HG02852 (cell line): ENCODE data around the gene DYNC2H1.
"Not testable (repeated sequence)": the region's sequence is repeated elsewhere in the genome, so short reads cannot be mapped to it uniquely, and the experiment has no call there.

Experiments used
- ATAC-seq: cut with Tn5 transposase; IDR thresholded peaks from one replicate; pipeline ENCODE4 v1.9.1; 2021; ENCODE audit warnings: mild to moderate bottlenecking, moderate library complexity; ENCODE audit not compliant: unreplicated experiment

DYNC2H1 gene

DNA sequence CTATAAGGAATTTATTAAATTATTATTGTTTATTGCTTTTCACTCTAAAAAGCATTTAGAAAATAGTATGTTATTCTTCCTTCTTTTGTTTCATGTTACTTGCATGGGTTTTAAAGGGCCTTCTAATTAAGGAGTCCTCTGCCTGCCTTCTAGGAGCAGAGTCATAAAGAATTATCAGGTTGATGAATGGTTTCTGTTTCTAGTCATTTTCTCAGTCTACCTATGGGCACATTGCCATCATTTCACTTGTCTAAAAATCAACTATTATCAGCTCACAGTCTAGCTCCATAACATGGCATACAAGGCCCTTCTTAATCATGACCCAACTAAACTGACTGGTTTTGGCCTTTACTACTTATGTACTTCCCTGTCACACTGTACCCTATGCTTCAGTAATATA is 16.2 kb downstream of the DYNC2H1 start:
- no peak for ATAC-seq

DNA sequence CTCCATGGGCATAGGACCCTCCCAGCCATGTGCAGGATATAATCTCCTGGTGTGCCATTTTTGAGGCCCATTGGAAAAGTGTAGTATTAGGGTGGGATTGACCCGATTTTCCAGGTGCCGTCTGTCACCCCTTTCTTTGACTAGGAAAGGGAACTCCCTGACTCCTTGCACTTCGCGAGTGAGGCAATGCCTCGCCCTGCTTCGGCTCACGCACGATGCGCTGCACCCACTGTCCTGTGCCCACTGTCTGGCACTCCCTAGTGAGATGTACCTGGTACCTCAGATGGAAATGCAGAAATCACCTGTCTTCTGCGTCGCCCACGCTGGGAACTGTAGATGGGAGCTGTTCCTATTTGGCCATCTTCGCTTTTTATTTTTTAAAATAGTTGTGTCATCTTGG is 32.8 kb downstream of the DYNC2H1 start:
- not testable (repeated sequence) for ATAC-seq

DNA sequence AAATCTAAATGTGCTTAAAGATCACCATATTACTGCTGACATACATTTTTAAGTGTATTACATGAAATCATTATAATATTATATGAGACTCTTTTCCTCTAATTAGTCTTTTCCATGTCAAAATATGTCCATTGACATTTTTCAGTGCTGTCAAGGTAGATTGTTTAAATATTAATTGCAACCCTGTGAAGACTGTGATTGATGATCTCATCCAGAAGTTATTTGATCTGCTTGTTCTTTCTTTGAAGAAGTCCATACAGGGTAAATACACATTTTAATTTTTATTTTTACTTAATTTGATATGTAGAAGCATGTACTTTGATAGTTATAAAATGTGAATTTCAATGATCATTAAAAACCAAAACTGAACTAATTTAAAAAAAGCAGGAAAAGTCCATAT is 38.4 kb downstream of the DYNC2H1 start:
- no peak for ATAC-seq

DNA sequence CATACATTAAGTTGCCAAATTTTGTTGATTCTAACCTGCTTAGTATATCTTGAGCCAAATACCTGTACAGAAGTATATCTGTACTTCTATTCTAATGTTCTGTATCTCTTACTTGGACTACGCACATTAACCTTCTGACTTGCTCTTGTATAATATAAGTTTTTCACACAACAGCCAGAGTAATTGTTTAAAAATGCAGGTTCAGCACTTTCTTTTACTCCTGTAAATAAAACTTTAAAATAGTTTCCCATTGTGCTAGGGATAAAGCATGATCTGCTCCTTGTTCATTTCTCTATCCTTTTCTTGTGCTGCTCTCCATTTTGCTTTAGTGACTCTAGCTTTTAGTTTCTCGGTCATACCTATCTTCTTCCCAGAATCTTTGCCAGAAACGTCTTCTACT is 48.3 kb downstream of the DYNC2H1 start:
- ATAC-seq, result no peak

DNA sequence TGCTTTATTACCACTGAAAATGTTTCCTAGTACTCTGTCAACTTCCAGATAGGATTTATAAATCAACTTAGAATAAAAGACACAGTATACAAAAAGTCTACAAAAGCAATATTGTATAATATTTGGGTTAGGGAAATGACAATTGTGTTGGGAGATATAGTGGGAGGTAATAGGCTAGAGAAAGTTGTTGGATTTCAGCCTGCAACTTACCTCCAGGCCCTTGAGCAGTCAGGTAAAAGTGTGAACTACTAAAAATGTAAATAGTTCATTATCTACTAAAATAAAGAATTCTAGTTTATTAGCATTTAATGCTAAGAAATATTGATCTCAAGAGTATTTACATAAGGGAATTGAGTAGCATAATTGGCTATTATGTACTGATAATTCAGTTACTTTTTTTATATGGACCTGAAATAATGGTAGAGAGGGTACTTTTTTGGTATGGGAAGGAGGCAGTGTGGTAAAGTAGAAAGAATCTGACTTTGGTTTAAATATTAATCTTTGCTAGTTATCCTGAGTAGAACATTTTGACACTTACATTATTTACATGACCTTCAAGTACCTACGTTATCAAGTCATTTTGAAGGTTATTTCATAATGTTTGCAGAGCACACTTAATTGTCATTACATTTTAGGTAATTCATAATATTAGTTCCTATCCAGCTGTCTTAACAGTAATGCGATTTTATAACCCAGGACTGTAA is 55.0 kb downstream of the DYNC2H1 start:
- ATAC-seq, result no peak

DNA sequence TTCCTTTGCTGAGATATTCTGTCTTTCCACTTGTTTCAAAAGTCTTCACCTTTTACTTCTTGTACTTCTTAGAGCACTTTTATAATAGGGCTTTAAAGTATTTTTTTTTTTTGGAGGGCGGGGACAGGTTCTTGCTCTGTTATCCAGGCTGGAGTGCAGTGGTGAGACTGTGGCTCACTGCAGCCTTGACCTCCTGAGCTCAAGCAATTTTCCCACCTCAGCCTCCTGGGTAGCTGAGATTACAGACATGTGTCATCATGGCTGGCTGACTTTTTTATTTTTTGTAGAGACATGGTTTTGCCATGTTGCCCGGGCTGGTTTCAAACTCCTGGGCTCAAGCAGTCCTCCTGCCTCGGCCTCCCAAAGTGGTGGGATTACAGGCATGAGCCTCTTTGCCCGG is 57.9 kb downstream of the DYNC2H1 start:
- no peak for ATAC-seq

DNA sequence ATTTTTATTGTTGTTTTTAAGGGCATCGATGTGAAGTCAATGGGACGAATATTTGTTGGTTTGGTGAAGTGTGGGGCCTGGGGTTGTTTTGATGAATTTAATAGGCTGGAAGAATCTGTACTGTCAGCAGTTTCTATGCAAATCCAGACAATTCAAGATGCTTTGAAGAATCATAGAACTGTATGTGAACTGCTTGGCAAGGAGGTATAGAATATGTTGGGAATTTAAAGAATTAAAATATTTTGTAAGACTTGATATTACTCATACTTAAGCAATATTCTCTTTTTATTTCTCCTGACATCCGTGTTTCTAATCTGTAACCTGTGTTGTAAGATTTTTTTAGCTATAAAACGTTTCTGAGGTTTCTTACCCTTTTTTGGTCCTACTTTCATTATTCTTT is 61.6 kb downstream of the DYNC2H1 start:
- ATAC-seq, result no peak

DNA sequence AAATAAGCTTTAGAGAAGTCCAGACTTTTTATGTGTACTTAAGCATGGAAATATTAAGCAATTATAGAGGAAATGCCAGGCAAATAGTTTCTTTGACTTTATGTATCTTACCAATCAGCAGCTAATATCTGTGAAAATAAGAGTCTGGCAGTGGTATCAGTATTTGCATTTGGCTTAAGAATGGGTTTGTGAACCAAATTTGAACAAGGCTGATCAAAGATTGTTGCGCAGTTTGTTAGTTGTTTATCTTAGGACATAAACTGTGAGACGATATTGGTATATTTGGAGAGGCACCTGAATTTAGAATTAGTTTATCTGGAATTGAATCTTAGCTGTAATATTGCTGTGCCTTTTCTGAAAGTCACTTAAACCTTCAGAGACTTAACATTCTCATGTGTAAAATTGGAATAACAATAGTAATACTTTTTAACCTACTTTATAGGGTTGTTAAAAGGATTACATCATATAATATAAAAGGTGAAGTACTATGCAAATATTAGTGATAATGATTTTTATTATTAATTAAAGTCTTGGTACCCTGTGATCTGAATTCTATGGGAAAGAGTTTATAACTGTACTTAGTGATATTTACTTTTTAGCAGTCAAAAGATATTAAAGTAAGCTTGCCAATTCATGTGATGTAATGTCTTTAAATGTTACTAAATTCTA is 66.4 kb downstream of the DYNC2H1 start:
- no peak for ATAC-seq

DNA sequence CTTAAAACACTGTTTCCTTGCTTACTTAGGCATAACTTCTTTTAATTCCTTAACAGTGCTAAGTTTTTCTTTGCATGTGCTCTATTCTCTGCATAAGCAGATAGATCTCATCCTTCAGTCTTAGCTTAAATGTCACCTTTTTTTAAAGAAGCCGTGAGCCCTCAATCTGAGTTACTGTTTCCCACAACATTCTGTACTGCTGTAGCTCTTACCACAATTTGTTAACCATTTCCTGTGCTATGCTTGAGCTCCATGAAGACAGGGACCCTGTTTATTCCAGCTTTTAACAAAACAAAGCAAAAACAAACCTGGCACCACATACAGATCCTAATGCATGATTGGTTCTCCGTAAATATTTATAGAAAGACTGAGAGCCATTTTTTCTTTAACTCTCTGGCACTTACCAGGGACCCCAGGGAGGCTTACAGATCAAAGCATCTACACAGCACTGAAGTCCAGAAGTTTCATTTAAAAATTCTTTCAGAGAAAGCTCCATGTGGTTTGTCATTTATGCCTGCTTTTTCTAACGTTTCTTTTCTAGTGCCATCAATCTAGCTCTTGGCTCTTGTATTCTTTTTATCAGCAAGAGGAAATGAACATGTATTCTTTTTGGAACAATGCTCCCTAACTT is 74.9 kb downstream of the DYNC2H1 start:
- no peak for ATAC-seq

DNA sequence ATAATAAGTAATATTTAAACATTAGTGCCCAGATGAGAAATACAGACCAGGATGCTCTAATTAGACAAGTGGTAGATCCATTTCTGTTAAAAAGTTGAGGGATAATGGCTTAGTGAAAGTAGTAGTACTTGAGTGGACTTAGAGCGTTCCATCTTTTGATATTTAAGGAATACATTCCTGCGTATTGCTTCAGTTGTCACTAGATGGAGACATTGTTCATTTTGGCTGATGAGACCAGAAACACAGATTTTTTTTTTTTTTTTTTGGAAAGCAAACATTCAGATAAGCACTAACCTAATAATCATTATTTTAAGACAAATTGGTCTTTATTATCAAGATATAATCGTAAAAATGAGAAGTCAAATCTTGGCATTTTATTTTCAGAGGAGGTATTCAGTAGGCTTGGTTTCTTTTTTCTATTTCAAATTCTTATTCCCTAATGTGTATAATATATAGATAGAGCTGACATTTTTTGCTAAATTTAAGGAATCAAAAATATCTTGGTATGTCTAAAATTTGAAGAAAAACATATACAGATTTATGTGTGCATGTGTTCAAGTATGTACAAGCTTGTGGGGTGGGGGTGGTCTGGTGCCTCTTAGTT is 92.9 kb downstream of the DYNC2H1 start:
- ATAC-seq, result no peak

DNA sequence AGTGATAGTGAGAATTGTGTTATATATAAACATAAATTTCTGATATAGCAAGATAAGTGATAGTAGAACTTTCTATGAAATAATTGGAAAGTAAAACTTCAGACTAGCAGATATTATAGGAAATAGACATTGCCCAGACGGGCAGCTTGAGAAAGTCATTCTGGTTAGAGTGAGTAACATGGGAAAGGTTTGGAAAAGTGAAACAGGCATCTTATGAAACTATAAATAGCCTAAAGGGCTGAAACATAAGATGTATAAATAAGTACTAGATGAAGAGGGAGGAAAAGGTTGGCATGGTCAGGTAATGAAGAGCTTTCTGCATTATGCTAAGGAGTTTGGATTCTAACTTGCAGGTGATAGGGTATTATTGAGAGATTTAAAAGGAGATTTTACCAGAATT is 101.3 kb downstream of the DYNC2H1 start:
- no peak for ATAC-seq

DNA sequence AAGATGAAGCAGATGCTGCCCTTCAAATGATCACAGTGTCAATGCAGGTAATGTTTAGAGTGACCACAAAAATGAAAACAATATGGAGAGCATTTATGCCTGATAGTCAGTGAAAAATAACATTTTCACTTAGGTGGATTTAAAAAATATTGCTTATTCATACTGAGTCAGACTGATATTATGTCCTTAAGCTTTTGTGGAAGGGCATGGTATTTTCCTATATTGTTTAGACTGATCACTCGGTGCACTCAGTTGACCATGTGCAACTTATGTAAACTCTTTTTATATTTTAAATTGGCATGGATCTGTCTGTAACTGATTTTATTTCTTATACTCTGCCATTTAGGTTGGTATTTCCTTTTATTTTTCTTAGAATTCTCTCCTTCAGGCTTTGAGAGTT is 106.6 kb downstream of the DYNC2H1 start:
- ATAC-seq, result no peak

DNA sequence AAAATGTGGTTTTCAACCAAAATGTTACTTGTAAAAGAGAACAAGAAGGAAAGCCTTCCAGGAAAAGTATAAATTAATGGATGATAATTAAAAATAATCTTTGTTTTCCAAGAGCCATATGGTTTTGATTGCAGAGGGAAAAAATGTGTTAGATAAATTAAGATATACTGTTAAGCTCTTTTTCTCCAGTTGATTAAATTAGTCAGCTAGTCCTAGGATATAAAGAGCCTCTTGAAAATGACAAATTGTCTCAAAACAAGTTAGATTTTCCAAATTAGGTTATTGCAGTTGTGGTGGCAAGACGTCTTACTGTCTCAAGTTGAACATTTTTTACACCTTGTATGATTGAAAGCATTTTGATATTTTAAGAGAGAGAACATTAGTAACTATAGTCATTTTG is 110.9 kb downstream of the DYNC2H1 start:
- no peak for ATAC-seq

DNA sequence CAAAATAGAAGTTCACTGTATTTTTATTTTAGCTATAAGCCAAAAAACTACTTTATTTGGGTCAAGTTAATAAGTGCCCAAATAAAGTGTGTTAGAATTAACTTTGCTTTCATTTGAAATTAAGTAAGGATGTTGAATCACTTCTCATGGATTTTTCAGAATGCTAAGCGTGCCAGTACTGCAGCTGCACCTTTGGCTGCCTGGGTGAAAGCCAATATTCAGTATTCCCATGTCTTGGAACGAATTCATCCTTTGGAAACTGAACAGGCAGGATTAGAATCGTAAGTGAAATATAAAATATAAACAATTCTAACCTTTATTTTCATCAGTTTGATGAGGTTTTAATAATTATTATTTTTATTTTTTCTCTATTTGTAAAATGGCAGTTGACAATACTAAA is 113.6 kb downstream of the DYNC2H1 start:
- no peak for ATAC-seq

DNA sequence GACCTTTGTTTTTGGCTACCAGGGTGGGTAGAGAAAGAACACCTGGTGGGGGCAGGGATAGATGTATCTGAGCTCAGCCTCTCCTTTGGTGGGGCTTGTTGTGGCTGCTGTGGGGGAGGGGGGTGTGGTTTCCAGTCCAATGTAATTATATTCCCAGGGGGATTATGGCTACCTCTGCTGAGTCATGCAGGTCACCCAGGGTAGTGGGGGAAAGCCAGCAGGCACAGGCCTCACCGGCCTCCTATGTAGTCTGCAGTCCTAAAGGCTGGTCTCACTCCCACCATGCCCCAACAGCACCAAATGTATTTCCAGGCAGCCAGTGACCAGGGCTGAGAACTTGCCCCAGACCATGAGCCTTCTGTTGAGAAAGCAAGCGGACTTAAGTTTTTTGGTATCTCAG is 119.6 kb downstream of the DYNC2H1 start:
- no peak for ATAC-seq

DNA sequence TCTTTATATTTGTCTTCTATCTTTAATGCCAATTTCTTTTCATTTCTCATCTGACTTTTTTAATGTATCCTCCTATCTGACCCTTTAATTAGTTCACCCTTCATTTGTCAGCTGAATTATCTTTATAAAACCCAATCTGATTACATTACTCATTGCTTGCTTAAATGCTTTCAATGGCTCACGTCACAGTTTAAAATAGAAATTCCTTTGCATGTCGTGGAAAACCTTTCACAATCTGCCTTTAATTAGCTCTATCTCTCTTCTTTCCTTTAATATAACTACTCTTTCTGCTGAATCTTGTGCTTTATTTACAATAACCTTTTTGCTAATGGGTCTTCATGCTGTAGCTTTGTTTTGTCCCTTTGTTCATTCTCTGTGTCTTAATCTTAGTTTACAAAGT is 125.7 kb downstream of the DYNC2H1 start:
- no peak for ATAC-seq

DNA sequence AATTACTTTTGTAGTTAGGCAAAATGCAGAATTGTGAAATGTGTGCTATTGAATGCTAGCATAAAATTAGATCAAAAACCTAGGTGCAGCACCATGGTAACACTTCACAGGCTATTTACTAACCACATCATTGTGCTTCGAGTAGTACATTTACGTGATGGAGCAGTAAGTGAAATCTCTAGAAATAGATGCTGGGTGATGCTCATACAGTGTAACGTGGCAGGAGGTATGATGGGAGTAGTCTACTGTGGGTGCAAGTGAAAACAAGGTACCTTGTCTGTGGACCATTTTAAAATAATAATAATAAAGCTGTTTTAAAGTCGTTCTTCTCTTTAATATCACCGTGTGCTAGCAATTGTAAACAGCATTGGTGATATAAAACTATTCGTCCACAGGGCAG is 132.3 kb downstream of the DYNC2H1 start:
- no peak for ATAC-seq

DNA sequence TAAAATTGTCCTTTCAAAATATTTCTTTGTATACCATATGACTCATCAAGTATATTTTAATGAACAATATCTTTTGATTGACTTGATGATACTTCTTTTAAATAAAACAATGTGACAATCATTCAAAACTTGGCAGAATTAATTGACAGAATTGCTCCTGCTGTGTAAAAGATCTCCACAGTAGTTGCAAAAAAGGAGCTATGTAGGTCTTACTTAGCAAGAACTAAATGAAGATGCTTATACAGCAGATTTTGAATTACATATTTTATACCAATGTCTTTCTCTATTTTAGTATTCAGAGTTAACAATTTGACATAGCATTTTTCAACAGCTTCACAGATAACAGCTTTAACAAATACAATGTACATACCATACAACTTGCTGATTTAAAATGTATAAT is 144.9 kb downstream of the DYNC2H1 start:
- no peak for ATAC-seq

DNA sequence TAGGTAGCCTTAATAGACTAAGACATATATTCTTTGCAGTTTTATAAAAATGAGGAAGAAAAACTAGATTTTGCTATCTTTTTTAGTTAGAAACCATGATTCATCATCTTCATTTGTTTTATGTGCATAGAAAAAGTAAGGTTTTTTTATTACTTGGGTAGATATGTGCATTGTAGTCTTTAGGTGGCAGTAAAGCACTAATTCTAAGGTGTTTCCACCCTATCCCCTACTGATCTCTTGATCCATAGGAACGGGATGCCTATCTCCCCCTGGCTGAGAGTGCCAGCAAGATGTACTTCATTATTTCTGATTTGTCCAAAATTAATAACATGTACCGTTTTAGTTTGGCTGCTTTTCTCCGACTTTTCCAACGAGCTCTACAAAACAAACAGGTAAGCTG is 148.1 kb downstream of the DYNC2H1 start:
- ATAC-seq, result no peak

DNA sequence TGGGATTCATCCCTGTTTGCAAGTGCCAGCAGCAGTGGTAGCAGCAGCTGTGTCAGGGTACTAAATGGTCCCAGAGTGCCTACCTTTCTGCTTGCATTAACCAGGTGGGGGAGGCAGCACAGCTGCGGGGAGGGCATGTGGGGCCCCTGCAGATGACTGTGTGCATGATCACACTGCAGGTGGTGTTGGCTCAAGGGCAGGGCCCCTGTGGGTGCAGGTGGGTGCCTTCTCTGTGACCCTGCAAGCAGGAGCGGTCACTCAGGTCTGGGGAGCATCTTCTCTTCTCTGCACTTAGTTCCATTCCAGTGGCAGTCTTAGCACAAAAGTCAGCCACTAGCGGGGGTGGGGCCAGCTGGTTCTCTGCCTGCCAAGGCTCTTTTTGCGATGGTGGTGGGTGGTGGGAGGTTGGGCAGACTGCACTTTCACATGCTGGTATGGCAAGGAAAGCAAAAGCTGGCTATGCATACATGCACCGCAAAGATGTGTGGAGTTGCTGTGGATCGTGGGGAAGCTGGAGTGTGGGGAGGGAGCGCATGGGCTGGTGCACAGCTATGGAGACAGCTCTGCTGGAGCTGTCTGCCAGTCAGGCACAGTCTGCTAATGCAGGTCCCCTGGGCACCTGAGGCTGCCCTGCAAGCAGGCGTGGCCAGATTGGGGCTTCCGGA is 157.1 kb downstream of the DYNC2H1 start:
- ATAC-seq, result no peak

DNA sequence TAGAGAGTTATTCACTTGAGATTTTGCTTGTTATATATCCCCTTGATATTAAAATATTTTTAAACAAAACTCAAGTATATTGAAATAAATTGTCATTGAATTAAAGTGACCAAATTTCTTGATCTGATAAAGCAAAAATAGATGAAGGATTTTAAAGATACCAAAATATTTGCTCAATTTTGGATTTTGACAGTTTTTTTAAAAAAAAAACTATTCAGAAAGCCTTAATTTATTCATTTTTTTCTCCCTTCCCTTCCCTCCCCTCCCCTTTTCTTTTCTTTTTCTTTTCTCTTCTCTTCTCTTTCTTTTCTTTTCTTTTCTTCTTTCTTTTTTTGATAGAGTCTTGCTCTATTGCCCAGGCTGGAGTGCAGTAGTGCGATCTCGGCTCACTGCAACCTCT is 163.7 kb downstream of the DYNC2H1 start:
- no peak for ATAC-seq
